ENCODE results near the gene NINJ2.

DNA sequence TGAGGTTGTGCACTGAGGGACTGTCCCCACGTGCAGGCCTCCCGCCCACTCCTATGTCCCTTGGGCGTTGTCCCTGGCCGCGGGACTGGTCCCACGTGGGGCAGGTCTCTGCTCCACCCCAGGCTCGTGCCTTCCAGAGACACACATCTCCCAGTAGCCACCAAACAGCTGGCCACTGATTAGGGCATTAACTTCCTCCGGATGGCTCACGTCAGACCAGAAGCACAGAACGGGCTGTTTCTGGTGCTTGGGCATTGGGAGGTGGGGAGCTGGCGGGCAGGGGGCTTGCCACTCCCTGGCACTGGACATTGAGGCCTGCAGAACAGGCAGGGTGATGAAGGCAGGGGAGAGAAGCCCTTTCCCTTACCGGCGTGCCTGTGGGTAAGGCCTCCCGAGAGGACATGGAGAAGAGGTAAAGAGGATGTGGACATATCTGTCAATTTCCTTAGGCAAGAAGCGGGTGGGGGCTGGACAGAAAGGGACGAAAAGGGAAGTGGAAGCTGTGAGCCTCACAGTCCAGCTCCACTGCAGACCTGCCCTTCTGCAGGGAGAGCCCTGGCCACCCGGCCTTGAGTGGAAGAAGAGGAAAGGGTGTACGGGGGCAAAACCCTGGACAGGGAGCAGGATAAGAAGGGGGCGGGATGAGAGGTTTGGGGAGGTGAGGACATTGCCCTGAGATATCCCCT, 101.2 kb downstream of the NINJ2 start:
- no peak for TF ChIP-seq CTCF (conservative IDR thresholded peaks at IDR 0.05; ENCODE audit: low read length)
- no peak for TF ChIP-seq EZH2phosphoT487 (IDR thresholded peaks at IDR 0.05; ENCODE audit: borderline replicate concordance)
